ENCODE data around the gene RHBG.

RHBG gene

DNA sequence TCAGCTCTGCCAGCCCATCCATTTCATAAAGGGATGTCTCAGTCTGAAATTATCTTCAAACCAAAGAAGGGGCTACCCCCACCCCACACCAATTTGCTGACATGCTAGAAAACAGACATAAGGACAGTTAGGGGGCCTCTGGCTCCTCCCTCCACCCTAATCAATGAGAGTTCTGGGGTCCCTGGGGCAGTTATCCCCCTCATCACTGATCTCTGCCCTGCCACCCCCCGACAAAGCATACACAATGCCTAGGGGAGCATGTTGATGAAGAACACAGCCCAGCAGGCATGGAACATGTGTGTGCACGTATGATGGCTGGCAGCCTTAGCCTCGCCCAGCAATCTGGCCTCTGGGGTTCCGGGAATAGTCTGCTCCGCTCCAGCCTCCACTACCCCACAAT, 58.9 kb downstream of the RHBG start:
- DNase-seq (ENCODE audit: low read depth), result no peak

DNA sequence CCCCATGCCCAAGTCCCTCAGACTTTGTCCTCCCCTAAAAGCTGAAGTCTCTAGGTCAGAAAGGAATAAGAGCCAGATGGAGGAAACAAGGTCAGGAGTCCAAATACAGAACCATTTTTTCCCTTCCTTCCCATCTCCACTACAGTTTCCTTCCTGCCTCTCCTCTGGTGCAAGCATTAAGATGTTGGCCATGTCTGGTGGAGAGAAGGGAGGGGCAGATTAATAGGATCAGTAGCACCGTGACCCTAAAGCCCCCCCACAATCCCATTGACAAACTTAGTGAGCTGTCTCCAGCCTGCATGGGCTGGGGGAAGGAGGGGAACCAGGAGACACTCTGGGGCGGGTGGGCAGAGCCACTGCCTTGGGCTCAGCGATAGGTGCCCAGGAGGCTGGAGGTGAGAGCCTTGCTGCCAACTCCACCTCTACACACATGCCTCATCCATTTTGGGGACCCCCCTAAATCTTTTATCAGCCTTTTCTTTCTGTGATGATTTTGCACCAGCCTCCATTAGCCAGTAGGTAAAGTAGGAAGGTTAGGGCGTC, 59.8 kb downstream of the RHBG start:
- DNase-seq (ENCODE audit: low read depth), result no peak

DNA sequence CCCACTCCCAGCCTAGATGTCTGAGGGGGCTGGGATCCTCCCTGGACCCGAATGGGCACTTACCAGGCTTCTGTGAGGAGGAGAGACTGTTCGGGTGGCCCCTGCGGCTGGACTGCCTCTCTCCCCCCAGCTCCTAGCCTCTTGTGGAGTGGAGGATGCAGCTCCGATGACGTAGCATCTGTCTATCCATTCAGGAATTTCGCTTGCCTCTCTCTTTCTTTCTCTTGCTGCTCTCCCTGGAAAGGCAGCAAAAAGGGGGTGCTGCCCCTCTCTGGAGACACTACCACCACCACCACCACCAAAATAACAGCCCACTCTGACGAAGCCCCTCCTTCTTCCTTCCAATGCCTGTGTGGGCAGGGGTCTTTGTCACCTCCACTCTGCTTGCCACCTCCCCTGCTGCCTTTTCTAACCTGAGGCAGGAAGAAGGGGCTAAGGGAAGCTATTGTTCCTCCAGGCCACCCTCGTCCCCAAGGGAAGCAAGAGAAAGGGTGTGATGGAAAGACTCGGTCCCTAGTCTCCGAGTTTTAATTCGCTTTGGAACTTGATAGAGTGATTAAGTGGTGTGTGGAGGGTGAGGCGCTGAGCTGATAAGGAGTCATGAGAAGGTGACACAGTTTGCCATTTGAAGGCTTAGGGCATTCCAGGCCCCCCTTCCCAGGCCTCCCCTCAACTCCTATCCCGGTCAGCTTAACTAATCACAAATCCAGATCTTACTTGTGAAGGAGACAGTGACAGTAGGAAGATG, 60.5 kb downstream of the RHBG start:
- no peak for DNase-seq (ENCODE audit: low read depth)

DNA sequence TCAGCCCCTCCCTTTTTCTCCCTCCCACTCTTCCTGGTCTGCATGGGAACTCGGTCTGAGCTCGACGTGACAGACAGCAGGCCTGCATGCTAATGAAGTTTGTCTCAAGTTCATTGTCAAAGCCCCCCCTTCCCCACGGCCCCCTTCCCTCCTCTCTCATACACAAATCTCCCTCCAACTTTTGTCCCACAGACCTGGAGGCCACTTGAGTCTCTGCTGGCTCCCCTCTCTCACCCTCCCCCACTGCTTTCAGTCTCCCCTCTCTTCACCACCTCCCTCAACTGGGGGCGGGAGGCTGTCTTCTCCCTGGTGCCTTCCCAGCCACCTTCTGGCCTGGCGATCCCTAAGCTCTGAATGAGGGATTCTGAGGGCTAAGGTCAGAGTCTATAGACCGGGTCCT, 61.3 kb downstream of the RHBG start:
- DNase-seq (ENCODE audit: low read depth), result no peak

DNA sequence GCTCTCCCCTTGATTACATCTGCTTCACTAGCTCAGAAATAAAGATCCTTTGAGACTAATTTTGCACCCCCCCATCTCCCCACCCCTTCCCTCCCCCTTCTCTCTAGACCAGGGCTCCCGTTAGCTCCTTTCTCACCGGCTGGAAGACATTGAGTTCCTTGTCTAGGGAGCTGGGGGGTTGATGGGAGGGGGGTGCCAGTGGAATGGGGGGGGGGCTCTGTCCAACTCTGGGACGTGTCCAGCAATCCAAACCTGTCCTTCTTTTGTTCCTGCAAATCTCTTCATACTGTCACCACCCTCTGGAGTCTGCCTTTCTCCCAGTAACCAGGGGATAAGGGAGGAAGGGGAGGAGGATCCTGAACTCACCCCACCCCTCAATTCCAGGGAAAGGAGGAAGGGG, 61.9 kb downstream of the RHBG start:
- DNase-seq (ENCODE audit: low read depth), result no peak

DNA sequence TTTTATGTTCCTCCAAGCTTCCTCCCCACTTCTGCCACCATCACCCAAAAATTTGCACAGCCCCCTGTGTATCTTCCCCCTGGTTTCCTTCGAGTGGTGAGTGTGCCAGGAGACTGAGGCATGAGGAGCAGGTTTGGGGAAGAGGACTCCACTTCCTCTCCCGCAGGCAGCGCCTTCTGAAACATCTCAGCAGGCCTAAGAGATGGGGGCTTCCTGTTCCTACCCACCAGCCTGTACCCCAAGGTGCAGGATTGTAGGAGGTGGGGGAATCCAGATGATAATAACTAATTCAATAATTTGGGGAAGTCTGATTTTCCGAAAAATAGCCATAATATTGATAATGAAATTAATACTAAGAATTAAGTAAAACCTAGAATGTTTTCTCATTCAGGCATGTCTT, 62.4 kb downstream of the RHBG start:
- DNase-seq (ENCODE audit: low read depth), result no peak

DNA sequence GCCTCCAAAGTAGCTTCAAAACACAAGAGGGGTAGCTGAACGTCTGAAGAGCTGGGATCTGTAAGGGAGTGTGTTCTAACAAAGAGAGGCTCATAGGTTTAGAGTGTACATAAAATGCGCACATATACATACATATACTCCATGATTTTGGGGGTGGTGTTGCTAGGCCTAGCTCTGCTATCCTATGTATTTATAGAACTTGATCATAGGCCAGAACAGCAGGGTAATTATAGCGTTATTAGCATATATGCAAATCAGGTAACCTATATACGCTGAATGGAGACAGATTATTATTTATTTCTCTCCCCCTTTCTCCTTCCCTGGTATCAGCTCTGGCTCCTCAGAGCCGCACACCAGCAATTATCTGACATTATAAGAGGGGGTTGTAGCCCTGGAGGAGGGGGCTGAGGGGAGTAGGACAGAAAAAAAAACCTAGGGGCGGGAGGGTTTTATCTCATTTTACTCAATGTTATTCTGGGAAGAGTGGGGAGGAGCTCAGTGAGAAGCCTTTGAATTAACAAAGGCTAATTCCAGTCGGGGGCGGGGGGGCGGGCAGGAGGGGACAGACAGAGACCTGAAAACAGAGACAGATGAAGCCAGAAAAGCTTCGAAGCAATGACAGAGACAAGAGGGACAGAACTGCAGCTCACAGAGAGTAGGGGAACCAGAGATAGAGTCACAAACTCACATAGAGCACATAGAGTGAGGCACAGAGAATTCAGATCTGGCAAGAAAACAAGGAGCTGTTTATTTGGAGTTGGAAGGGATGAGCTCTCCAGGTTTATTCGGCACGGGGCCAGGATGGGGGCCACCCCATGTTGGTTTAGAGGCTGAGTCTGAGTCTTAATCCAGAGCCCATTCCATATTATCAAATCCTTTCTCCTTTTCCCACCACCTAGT, 63.0 kb downstream of the RHBG start:
- no peak for DNase-seq (ENCODE audit: low read depth)

DNA sequence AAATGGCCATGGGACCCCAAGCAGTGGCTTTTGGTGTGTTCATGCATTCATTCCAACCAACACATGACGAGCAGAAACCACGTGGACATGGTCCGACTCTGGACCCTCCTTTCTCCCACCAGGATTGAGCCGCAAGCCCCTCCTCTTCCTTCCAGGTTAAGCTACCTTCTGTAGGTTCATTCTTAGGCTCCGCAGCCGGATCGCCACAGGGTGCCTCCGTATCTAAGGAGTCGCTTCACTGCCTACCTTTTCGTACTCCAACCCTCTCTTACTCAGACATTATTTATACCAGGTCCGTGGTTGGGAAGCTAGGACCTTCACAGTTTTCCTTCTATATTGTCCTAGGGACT, 63.6 kb downstream of the RHBG start:
- no peak for DNase-seq (ENCODE audit: low read depth)

DNA sequence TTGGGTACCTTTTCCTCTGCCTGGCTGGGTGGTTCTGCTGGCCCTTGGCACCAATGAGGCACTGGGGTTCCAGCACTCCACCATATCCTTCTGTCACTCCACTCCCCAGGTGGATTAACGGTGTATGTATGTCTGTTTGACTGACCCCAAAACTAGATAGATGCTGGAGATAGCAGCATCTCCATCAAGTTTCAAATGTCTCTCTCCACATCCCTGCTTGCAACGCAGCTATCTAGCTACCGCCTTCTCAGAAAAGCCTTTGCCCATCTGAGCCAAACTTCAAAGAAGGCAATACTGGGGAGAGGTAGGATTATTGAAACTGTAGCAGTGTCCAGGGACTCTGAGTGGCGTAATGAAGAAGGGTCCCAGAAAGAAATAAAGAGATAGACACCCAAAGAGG, 64.0 kb downstream of the RHBG start:
- no peak for DNase-seq (ENCODE audit: low read depth)

DNA sequence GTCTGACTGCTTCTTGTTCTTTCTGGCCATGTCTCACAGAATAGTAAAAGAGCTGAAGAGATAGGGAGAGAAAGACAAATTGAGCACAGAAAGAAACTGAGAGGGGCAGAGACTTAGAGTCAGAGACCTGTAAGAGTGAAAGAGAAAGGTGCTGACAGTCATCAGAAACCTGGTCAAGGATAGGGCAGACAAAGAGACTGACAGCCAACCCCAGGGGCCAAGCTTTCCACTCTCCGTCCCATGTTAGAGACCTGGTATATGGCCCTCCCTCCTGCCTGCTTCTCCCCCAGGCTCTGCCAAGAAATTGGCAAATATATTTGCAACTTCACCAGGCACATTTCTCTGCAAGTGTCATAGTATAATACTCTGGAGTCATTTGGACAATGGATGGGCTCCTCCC, 64.6 kb downstream of the RHBG start:
- no peak for DNase-seq (ENCODE audit: low read depth)

Data from T follicular helper cell (primary cell).